ENCODE data around the gene CARD14.
"Not testable (repeated sequence)": the region's sequence is repeated elsewhere in the genome, so short reads cannot be mapped to it uniquely, and the experiment has no call there.

The CARD14 gene

DNA sequence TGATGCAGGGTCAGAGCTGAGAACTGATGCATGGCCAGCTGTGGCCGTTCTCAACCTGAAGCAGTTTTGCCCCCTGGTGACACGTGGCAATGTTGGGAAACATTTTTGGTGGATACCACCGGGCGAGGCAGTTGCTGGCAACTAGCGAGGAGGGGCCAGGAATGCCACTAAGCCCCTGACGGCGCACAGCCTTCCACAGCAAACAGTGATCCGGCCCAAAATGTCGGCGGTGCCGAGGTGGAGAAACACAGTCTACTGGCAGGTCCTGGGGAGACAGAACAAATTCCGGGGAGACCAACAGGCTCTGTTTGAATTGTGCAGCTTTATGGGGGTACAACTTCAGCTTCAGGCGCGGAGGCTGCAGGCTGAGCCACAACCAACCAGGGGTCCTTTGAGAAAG is 58.6 kb downstream of the CARD14 start:
- no peak for DNase-seq

DNA sequence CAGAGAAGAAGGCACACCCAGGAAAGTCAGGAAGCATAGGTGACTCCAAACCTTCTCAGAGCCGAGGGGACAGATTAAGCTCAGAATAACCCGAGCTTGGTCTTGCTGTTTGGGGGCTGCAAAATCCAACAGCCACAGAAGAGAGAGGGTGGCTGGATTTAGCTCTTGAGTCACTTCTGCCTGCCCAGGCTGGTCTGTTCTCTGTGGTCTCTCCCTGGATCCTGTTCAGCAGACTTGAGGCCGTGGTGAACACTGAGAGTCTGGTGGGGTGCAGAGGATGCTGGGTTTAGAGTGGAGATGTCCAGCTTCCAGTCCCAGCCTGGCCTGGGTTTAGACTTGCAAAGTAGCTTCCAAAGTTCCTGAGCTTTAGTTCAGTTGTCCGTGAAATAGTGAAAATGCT is 59.2 kb downstream of the CARD14 start:
- DNase-seq = no peak

DNA sequence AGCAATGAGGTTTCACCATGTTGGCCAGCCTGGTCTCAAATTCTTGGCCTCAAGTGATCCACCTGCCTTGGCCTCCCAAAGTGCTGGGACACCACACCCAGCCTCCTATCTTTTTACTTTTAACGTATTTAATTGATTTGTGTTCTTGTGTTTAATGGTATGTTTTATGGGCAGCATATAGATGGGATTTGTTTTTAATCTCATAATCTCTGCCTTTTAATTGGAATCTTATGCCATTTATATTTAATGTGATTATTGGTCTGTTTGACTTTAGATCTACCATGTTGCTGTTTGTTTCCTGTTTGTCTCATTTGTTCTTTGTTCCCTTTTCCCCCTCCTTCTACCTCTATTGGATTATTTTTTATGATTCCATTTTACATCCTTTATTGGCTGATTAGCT is 62.6 kb downstream of the CARD14 start:
- no peak for DNase-seq

DNA sequence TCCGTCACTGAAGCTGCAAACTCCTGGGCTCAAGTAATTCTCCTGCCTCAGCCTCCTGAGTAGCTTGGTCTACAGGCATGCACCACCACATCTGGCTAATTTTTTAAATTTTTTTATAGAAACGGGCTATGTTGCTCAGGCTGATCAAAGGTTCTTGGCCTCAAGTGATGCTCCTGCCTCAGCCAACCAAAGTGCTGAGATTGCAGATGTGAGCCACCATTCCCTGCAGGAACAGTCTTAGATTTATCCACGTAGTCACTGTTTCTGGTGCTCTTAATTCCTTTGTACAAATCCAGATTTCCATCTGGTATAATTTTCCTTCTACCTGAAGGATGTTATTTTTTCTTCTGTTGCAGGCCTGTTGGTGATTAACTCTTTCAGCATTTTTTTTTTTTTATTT is 63.4 kb downstream of the CARD14 start:
- DNase-seq = no peak

DNA sequence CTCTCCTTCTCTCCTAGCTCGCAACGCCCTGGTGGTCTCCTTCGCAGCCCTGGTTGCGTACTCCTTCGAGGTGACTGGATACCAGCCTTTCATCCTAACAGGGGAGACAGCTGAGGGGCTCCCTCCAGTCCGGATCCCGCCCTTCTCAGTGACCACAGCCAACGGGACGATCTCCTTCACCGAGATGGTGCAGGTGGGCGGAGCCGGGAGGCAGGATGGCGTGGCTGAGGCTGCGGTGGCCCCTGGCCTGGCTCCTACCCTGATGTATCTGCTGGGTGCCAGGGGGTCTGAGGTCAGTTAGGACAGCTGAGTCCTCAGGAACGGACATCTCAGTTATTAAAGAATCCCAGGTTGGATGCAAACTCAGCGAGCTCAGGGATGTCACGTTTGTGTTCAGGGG is 67.1 kb downstream of the CARD14 start:
- no peak for DNase-seq

DNA sequence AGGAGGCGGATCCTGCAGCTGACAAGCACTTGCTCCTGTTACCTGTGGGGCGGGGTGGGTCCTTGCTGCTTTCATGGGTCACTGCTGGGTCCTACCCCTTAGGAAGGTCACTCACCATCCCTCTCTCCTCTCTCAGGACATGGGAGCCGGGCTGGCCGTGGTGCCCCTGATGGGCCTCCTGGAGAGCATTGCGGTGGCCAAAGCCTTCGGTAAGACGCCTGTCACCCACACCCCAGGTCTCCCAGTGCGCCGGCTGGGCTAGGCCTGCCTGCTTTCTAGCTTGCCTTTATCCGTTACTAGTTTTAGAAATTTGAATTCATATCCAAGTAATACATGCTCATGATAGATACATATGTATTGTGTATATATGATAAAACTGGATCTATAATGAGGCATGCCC is 67.6 kb downstream of the CARD14 start:
- no peak for DNase-seq

DNA sequence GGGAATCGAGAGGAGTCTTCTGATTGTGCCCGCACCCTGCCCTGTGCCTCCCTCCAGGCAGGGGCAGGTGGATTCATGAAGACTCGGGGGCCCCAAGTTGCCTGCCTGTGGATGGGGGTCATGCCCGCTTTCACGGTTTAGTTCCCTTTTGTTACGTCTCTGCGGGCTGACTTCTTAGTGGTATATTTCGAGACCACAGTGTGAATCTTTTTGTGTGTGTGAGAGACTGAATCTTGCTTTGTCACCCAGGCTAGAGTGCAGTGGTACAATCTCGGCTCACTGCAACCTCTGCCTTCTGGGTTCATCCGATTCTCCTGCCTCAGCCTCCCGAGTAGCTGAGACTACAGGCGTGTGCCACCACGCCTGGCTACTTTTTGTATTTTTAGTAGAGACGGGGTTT is 72.7 kb downstream of the CARD14 start:
- no peak for DNase-seq

DNA sequence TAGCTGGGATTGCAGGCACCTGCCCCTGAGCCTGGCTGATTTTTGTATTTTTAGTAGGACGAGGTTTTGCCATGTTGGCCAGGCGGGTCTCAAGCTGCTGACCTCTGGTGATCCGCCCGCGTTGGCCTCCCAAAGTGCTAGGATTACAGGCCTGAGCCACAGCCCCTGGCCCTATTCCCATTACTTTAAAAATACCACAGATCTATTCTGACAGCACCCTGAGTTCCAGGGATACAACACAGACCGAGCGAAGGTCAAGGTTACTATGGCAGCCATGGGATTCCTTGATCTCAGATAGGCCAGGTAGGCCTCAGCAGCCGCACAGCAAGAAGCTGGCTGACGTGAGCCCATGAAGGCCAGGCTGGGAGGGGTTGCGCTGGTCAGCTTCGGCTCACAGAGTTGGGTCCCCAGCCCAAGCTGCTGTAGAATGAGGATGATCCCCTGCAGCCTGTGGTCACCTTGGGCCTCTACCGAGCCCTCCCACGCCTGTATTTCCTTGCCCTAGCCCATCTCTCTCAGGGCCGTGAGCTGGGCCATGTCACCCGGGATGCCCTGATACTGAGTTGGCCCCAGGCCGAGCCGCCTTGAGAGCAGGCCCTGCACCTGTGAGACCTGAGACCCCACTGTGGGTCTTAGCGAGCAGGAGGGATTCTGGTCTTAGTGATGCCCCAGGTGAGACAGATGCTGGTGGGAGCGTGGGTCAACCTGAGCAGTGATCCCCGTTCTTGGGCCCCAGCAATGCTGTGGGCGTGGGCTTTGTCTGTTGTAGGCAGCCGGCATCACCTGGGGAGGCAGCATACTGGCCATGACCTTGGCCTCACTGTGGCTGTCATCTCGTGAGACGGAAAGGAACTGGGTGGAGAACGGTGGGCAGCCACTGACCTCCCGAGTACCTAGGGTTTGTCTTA is 74.0 kb downstream of the CARD14 start:
- no peak for DNase-seq

DNA sequence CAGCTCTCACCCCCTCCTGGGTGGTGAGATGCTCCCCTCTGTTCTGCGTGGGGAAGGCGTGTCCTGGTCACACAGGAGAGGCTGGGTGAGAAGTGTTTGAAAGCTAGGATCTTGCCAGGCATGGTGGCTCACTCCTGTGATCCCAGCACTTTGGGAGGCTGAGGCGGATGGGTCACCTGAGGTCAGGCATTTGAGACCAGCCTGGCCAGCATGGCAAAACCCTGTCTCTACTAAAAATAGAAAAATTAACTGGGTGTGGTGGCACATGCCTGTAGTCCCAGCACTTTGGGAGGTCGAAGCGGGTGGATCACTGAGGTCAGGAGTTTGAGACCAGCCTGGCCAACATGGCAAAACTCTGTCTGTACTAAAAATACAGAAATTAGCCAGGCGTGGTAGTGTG is 74.6 kb downstream of the CARD14 start:
- not testable (repeated sequence) for DNase-seq

DNA sequence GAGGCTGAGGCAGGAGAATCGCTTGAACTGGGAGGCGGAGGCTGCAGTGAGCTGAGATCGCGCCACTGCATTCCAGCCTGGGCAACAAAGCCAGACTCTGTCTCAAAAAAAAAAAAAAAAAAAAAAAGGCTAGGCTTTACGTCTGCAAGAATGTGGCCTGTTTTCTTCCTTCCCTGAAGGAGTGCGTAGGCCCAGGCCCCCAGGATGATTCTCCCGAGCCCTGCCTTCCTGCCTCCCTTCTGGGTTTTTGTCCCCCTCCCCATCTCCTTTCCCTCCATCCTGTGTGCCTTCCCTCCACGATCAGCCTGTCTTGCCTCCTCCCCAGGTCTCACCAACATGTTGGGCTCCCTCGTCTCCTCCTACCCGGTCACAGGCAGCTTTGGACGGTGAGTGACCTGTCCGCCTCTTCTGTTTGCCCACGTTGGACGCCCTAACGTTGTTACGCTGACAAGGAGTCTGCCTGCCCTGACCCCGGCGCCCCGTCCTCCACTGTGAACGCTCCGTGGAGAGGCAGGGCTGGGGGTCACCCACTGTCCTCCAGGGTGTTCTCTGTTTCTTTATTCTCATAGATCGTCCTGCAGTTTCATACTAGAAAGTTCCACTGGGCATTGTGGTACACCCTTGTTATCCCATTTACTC is 75.2 kb downstream of the CARD14 start:
- DNase-seq = no peak

DNA sequence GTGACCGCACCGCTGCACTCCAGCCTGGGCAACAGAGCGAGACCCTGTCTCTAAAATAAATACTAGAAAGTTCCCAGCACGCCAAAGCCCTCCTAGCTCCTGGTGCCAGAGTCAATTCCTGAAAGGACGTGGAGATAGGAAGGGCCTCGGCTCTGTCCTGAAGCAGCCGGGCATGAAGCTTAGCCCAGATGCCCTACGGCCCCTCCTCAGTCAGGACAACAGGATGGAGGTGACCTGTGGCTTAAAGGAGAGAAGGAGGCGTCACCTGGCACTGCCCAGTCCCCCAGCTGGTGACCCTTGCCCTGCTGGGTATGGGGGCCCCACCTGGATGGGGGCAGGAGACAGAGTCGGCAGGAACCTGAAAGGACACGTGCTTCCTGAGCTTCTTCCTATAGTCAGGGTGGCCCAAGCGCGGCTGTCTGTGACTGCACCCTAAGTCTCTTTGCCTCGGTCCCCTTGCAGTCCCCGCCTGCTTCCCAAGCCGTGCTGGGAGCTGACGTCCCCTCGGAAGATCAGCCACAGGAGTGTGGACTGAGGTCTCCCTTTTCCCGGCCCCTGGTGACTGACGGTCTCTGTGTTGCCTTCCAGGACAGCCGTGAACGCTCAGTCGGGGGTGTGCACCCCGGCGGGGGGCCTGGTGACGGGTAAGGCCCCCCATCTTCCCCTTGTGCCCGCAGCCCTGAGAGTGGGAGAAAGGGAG is 75.9 kb downstream of the CARD14 start:
- DNase-seq = no peak

DNA sequence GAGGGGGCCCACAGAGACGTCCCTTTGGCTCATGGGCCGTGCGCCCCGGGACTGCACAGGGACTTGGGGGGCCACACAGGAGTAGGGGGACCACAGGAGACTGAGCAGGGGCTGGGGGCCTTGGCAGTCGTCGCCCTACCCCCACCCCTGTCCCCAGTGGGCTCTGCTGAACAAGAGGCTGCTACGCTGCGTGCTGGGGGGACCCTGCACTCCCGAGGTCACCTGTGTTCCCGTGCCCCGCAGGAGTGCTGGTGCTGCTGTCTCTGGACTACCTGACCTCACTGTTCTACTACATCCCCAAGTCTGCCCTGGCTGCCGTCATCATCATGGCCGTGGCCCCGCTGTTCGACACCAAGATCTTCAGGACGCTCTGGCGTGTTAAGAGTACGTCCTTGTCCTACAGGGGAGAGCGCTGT is 76.4 kb downstream of the CARD14 start:
- no peak for DNase-seq

DNA sequence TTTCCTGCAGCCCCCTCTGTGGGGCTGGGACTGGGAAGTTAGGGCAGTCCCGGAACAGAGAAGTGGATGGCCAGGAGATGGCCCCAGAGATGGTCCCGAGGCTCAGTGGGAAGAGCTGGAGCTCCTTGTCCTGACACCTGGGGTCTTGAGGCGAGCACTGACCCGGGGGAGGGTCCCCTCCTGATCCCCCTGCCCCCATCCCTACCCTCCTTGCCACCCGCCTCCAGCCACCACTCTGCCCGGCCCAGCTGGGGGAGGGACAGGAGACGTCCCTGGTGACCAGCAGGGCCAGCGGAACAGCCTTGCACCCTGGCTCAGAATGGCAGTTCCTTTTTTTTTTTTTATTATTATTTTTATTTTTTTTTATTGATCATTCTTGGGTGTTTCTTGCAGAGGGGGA is 76.9 kb downstream of the CARD14 start:
- no peak for DNase-seq

DNA sequence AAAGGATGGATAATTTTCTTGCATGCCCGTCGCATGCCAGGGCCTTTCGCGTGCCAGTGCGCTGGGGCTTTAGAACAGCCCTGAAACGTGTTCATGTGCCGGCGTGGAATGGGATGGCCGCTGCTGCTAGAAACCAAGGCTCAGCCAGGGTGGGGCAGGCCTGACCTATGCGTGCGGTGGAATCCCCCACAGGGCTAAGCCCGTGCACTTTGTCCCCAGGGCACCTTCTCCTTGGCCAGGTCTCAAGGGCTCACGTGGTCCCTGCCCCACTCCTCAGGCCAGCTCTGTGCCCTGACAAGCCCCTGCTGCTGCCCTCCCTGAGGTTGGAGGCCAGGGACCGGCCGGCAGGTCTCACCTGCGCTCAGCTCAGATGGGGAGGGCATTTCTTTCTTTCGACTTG is 77.7 kb downstream of the CARD14 start:
- no peak for DNase-seq

DNA sequence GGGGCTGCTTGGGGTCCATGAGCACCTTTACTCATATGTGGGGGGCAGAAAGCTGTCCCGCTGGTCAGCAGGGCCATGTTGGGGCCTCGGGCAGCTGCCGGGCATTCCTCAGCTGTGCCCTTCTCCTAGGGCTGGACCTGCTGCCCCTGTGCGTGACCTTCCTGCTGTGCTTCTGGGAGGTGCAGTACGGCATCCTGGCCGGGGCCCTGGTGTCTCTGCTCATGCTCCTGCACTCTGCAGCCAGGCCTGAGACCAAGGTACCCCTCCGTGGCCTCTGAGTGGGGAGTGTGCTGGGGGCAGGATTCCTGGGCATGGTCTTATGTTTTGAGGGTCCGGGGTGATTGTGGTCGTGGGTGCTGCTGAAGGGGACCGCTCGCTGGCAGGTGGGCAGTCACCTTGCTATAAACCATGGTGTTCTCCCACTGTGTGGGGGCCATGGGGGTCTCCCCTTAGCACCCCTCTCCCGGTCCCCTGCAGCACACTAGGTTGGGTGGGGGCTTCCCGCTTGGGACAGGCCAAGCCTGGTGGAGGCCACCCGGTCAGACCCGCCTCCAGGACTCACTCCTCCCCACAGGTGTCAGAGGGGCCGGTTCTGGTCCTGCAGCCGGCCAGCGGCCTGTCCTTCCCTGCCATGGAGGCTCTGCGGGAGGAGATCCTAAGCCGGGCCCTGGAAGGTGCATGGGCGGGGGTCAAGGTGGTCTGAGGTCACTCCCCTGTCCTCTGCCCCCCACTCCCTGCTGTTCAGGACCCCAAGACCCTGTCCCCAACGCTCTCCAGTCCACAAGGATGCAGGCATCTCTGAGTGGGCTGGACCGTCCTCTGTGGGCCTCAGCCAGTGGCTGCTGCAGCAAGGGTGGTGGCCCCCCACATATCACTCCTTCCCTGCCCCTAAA is 78.4 kb downstream of the CARD14 start:
- DNase-seq = no peak

DNA sequence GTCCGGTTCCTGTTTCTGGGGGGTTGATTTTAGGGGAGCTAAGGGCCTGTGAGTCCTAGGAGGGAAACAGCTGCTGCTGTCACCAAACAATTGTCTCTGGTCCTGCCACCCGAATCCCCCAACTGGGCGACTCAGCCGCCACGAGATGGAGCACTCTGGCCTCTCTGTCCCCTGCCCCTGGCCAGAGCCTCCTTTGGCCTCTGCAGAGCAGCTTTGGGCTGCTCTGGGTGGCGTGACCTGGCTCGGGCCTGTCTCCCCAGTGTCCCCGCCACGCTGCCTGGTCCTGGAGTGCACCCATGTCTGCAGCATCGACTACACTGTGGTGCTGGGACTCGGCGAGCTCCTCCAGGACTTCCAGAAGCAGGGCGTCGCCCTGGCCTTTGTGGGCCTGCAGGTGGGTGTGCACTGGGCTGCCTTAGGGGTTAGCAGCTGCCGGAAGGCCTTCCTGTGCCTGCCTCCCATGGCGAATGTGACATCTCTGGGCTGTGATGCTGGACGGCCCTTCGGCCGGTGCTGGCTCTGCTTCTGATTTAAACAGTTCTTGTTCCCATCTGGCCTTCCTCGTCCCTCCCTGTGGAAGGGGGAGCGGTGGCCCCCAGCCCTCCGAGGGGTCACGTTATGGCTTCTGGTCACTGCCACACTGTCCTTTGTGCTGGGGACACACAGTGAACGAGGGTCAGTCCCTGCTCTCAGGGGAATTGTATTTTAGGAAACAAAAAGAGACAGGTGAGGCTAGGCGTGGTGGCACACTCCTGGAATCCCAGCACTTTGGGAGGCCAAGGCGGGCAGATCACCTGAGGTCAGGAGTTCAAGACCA is 79.3 kb downstream of the CARD14 start:
- no peak for DNase-seq

DNA sequence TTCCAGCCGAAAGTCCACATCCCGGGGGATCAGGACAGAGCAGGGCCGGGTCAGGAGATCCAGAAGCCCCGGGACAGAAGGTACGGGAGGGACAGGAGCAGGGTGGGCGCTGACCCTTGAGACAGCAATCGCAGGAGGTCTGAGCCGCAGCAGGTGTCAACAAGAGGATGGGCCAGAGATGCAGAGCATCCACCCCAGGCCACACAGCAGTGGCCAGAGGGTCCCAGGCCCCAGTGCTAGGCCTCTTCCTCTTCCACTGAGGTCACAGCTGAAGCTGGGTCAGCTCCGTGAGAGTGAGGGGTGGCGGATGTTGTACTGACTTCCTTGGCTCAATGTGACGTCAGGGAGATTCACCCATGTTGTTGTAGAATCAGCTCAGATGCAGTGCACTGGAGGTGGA is 82.1 kb downstream of the CARD14 start:
- no peak for DNase-seq

DNA sequence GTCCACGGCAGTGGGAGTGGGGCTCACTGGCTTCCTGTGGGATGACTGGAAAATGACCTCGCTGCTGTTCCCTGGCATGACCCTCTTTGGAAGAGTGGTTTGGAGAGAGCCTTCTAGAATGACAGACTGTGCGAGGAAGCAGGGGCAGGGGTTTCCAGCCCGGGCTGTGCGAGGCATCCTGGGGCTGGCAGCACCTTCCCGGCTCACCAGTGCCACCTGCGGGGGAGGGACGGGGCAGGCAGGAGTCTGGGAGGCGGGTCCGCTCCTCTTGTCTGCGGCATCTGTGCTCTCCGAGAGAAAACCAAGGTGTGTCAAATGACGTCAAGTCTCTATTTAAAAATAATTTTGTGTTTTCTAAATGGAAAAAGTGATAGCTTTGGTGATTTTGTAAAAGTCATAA is 83.0 kb downstream of the CARD14 start:
- peak; percentile 92 for DNase-seq

DNA sequence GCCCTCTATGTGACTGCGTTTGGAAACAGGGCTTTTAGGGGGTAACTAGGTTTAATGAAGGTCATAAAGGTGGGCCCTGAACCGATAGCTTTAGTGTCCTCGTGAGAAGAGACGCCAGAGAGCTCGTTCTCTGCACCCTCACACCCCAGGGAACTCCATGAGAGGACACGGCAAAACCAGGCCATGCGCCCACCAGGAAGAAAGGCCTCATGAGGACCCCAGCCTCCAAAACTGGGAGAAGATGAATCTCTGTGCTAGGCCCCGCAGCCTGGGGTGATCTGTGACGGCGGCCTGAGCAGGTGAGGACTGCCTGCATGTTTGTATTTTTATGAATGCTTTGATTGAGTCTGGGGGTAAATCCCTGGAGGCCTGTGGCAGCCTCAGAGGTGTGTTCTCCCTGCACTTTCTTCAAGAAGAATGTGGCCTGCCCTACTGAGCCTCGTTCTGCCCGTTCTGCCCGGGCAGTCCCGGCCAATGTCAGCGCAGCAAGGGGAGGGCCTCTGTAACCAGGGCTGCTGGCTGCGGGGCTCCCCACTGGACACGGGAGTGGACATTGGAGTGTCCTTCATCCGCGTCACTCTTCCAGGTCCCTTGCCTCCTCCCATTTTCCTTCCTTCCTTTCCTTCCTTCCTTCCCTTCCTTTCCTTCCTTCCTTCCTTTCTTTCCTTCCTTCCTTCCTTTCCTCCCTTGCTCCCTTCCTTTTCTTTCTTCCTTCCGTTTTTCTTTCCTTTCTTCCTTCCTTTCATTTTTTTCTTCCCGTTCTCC is 84.0 kb downstream of the CARD14 start:
- no peak for DNase-seq

DNA sequence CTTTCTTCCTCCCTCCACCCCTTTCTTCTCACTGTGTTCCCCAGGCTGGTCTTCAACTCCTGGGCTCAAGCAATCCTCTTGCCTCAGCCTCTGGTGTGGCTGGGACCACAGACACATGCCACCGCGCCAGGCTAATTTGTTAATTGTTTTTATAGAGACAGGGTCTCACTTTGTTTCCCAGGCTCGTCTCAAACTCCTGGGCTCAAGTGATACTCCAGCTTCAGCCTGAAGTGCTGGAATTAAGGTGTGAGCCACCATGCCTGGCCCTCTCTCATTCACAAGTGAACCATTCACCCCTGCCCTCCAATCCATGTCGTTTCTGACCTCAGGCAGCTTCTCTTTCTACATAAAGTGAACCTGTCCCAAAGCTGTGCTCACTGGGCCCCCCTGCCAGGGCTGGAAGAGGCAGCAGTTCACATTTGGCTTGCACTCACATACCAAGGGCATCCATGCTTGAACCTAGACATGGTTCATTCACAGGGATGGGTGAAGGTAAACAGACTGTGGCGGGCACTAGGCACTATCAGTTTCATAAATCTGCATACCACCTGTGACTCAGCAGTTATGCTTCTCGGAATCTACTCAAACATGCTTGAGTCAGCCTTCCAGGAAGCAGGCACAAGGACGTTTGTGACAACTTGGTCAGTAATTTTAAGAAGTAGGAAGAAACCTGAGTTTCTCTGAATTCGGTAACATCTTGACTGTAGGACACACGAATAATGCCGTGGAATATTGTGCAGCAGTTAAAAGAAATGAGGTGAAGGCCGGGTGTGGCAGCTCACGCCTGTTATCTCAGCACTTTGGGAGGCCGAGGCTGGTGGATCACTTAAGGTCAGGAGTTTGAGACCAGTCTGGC is 84.8 kb downstream of the CARD14 start:
- peak; percentile 79 for DNase-seq
